CD8-positive, alpha-beta memory T cell (primary cell): Measurements from ENCODE around the gene CFAP68. TPM values are rescaled to one million over a fixed set of nuclear protein-coding genes. Genes with fewer than 3 reads are reported as not detected.
"Not testable (repeated sequence)": the region's sequence is repeated elsewhere in the genome, so short reads cannot be mapped to it uniquely, and the experiment has no call there.

Source experiments
- CTCF ChIA-PET: fragments of 350-600 bp; sonication (Branson Sonifier 250); formaldehyde crosslinking; loops from one replicate; lab custom pipeline; 2021; ENCODE audit warnings: antibody characterized with exemption; lab: Charles Lee
- POLR2A ChIA-PET: fragments of 350-600 bp; sonication (Branson Sonifier 250); formaldehyde crosslinking; loops from one replicate; lab custom pipeline; 2021; ENCODE audit warnings: antibody characterized with exemption; lab: Charles Lee
- DNase-seq, 5 donors: peaks; one replicate each; pipeline versions ENCODE4 v3.0.0 to v3.0.0-alpha.2; 2020 to 2022; ENCODE audit warnings: mixed read lengths in 1 of 5
- H3K27ac ChIP-seq: one replicate; pipeline ENCODE4 v1.7.0; 2013; ENCODE audit warnings: low read depth, mild to moderate bottlenecking, low read length, moderate library complexity
- H3K27me3 ChIP-seq: 2 replicates; pipeline ENCODE4 v1.7.0; 2013; ENCODE audit warnings: low read length, mild to moderate bottlenecking; ENCODE audit not compliant: insufficient read depth, poor library complexity, severe bottlenecking
- H3K36me3 ChIP-seq: 2 replicates; pipeline ENCODE4 v1.7.0; 2013; ENCODE audit warnings: mild to moderate bottlenecking, low read length, moderate library complexity; ENCODE audit not compliant: insufficient read depth
- H3K4me1 ChIP-seq: 2 replicates; pipeline ENCODE4 v1.7.0; 2013; ENCODE audit warnings: mild to moderate bottlenecking, low read length, moderate library complexity; ENCODE audit not compliant: insufficient read depth
- H3K4me3 ChIP-seq: 2 replicates; pipeline ENCODE4 v1.7.0; 2013; ENCODE audit warnings: mild to moderate bottlenecking, low read length
- H3K9me3 ChIP-seq: 2 replicates; pipeline ENCODE4 v1.7.0; 2013; ENCODE audit warnings: mild to moderate bottlenecking, low read length
- H3K27ac Mint-ChIP-seq, 8 donors: one replicate each; pipeline ENCODE4 v1.8.0; 2020 to 2021; ENCODE audit warnings: mixed read lengths in 8 of 8, mild to moderate bottlenecking in 6 of 8, inconsistent platforms in 3 of 8, moderate library complexity in 3 of 8
- H3K27me3 Mint-ChIP-seq, 2 donors: one replicate each; pipeline ENCODE4 v1.8.0; 2020 to 2021; ENCODE audit warnings: mixed read lengths in 2 of 2, mild to moderate bottlenecking in 1 of 2, moderate library complexity in 1 of 2
- H3K36me3 Mint-ChIP-seq, 3 donors: one replicate each; pipeline ENCODE4 v1.8.0; 2020 to 2021; ENCODE audit warnings: mixed read lengths in 3 of 3, inconsistent platforms in 1 of 3, mild to moderate bottlenecking in 1 of 3
- H3K4me1 Mint-ChIP-seq, 3 donors: one replicate each; pipeline ENCODE4 v1.8.0; 2020 to 2021; ENCODE audit warnings: mixed read lengths in 3 of 3, inconsistent platforms in 1 of 3, mild to moderate bottlenecking in 1 of 3
- H3K4me3 Mint-ChIP-seq, 7 donors: one replicate each; pipeline ENCODE4 v1.8.0; 2020 to 2021; ENCODE audit warnings: mixed read lengths in 7 of 7, mild to moderate bottlenecking in 6 of 7, moderate library complexity in 4 of 7, inconsistent platforms in 2 of 7
- H3K9me3 Mint-ChIP-seq, 5 donors: one replicate each; pipeline ENCODE4 v1.8.0; 2020 to 2022; ENCODE audit warnings: mixed read lengths in 5 of 5, mild to moderate bottlenecking in 3 of 5, moderate library complexity in 2 of 5, inconsistent platforms in 1 of 5
- polyA plus RNA-seq: library from polyadenylated mRNA; unstranded; fragments of 300-500 nt; fragmentation: Illumina TruSeq; gene quantifications from one replicate; pipeline ENCODE4 v1.2.3, GENCODE V29; 2021
- total RNA-seq, 2 experiments: library from RNA; stranded (reverse); gene quantifications; one replicate each; pipeline ENCODE4 v1.2.3, GENCODE V29; 2021

Gene CFAP68
- total and polyA plus RNA-seq, 3 experiments from 2014 or later, result 24.7 to 44.3 (median 36.7) TPM

DNA sequence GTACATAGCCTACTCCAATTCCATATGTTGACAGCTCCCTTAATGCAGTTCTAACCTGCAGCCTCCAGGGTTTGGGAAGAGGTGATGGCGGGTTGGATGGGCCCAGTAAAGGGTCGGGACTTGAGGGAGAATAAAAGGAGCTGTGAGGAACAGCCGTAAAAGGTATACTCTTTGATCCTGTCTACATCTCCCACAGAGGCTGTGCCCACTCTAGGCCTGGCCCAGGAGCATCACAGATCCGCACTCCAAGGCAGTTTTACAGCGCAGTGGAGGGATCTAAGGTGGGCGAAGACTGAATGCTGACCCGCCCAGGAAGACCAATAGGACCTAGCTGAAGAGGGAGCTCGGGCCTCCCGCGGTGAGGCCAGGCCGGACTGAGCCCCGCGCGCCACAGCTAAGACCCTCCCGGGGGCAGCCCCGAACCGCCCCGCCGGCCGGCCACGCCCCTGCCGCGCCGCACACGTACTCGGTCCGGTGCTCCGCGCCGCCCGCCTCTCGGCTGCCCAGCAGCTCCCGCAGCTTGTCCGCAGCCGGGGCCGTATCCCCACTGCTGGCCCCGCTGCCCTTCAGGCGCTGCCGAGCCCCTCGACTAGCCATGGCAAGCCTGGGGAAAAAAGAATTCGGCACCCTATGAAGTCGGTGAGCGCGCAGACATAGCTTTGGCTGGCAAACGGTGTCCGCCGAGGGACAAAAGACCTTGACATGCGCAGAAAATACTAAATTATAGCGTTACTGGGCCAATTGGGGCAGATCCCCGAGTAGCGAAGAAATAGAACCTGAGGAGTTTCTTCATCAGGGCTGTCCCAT lies 8.3 kb upstream of the CFAP68 start, which contains the start of gene ALG9:
TSS of gene ALG9 (minus strand) at position 696 of the 807 bp plus-strand sequence. CDS start at position 597, 99 bp downstream.
- peaks cover 4 to 51% (median 12%) of the 10 kb centered on the region in 3 donors for H3K36me3 Mint-ChIP-seq
- Histone ChIP-seq H3K27me3 (no peaks in the 10 kb centered on the region), H3K36me3 (peaks cover 14% of the 10 kb centered on the region), H3K9me3 (no peaks in the 10 kb centered on the region), H3K4me3 (peak within 1 kb of the TSS; percentile 81), H3K4me1 (peaks cover 21% of the 10 kb centered on the region), H3K27ac (peak within 1 kb of the TSS; percentile 88)
- DNase-seq, result peak; percentile 82 to 92 (median 85)
- H3K27ac Mint-ChIP-seq, result peak within 1 kb of the TSS; percentile 90 to 98 (median 97)
- H3K4me3 Mint-ChIP-seq, result peak within 1 kb of the TSS; percentile 93 to 96 (median 94)
- POLR2A ChIA-PET, result interaction anchor here (0.6 to 2.1 kb wide), 6 partner anchors 9 to 1470 kb away, joined by 3 to 17 read pairs (median 5); partner anchors contain the start of genes CFAP68, PPP2R1B, SDHD and TIMM8B
- H3K9me3 Mint-ChIP-seq, result no peaks in the 10 kb centered on the region
- peaks cover 0 to 2% of the 10 kb centered on the region in 2 donors for H3K27me3 Mint-ChIP-seq
- H3K4me1 Mint-ChIP-seq, result peaks cover 22 to 47% (median 43%) of the 10 kb centered on the region in 3 donors
- CTCF ChIA-PET, result interaction anchor here (0.6 to 3.3 kb wide), 9 partner anchors 9 to 261 kb away, joined by 3 to 11 read pairs (median 3); partner anchors contain the start of gene CFAP68

DNA sequence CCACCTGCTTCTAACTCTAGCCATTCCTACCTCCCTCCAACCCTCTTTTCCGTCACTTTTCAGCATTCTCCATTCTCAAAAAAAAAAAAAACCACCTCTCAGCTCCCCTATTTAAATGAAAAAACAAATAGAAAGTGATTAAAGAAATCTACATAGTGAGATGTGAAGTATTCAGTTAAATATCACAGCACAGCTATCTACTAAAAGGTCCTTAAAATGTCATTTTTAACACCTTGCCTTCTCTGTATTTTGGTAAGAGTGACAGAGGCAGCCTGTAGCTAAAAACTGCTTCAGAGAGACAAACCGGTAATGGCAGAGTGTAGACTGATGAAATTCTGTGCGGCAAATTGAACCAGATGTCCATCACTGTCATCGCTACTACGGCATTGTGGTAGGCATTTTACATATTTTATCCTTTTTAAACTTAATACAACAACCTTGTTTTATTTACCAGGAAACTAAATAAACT lies 7.6 kb upstream of the CFAP68 start:
- peak overlapping the region; percentile 81 for H3K4me3 ChIP-seq
- ChIA-PET CTCF (interaction anchor here (1.1 to 3.3 kb wide), 6 partner anchors 8 to 65 kb away, joined by 3 to 11 read pairs (median 5); partner anchors contain the start of gene CFAP68), POLR2A (interaction anchor here (0.6 to 2.1 kb wide), 6 partner anchors 8 to 1469 kb away, joined by 3 to 17 read pairs (median 5); partner anchors contain the start of genes CFAP68 and PPP2R1B)
- no peak for DNase-seq
- H3K9me3 ChIP-seq, result no peaks in the 10 kb centered on the region
- peak overlapping the region; percentile 88 for H3K27ac ChIP-seq
- H3K4me1 Mint-ChIP-seq, result peaks cover 22 to 42% (median 39%) of the 10 kb centered on the region in 3 donors
- H3K27me3 Mint-ChIP-seq, result peaks cover 0 to 2% of the 10 kb centered on the region in 2 donors
- H3K36me3 ChIP-seq, result peaks cover 8% of the 10 kb centered on the region
- H3K27me3 ChIP-seq, result no peaks in the 10 kb centered on the region
- peak overlapping the region; percentile 90 to 97 (median 96) for H3K27ac Mint-ChIP-seq
- H3K36me3 Mint-ChIP-seq, result peaks cover 0 to 46% (median 9%) of the 10 kb centered on the region in 3 donors
- peaks cover 21% of the 10 kb centered on the region for H3K4me1 ChIP-seq
- H3K9me3 Mint-ChIP-seq, result no peaks in the 10 kb centered on the region
- peak overlapping the region; percentile 93 to 96 (median 94) for H3K4me3 Mint-ChIP-seq

DNA sequence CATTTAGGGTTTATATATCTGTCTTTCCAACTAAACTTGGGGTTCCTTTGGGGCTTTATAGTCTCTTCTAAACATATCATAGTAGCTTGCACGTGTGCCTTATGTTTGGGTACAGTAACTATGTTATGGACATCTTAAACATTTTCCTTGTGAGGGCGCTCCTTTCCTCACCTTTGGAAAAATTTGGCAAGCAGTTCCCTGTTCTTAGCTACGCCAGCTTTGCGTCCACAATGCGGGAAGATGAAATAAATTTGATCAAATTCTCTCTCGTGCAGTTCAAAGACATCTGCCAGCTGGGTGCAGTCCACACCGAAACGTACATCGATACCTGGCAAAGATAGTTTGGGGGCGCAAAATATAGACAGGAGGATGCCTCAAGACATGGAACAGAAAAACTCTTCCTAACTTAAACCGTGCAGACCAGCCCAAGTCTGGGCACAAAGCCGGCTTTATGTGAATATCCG lies 924 bp upstream of the CFAP68 start:
- Mint-ChIP-seq H3K4me1 (peaks cover 15 to 34% (median 17%) of the 10 kb centered on the region in 3 donors), H3K27ac (peak overlapping the region; percentile 95 to 100 (median 100)), H3K27me3 (no peaks in the 10 kb centered on the region), H3K9me3 (no peaks in the 10 kb centered on the region), H3K4me3 (peak overlapping the region; percentile 88 to 98 (median 94)), H3K36me3 (peaks cover 4 to 44% (median 11%) of the 10 kb centered on the region in 3 donors)
- H3K4me3 ChIP-seq, result peak overlapping the region; percentile 84
- H3K27ac ChIP-seq, result peak overlapping the region; percentile 100
- no peaks in the 10 kb centered on the region for H3K36me3 ChIP-seq
- H3K27me3 ChIP-seq, result no peaks in the 10 kb centered on the region
- DNase-seq, result no peak
- ChIA-PET POLR2A (interaction anchor here (1.1 kb wide), 1 partner anchor 48 kb away, joined by 8 read pairs; no protein-coding TSS in a partner anchor), CTCF (interaction anchor here (0.7 to 1.9 kb wide), 7 partner anchors 15 to 208 kb away, joined by 3 to 8 read pairs (median 3); partner anchors contain the start of genes SDHD and TIMM8B)
- H3K4me1 ChIP-seq, result peaks cover 18% of the 10 kb centered on the region
- H3K9me3 ChIP-seq, result no peaks in the 10 kb centered on the region

DNA sequence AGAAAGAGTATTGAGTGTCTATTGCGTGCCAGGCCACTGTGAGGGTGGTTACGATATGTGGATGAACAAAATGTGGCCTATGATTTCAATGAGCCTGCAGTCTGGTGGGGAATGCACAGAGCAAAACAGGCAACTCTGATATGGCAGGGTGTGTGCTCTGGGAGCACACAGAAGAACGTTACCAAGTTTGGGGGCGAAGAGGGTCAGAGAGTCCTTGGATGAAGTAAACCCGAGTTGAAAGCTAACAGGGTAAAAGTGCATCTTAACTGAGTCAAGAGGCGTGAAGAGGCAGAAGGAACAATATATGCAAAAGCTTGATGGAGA lies 258 bp downstream of the CFAP68 start:
- POLR2A ChIA-PET, result interaction anchor here (1.4 to 1.5 kb wide), 2 partner anchors 8 to 47 kb away, joined by 7 to 11 read pairs; partner anchors contain the start of gene ALG9

DNA sequence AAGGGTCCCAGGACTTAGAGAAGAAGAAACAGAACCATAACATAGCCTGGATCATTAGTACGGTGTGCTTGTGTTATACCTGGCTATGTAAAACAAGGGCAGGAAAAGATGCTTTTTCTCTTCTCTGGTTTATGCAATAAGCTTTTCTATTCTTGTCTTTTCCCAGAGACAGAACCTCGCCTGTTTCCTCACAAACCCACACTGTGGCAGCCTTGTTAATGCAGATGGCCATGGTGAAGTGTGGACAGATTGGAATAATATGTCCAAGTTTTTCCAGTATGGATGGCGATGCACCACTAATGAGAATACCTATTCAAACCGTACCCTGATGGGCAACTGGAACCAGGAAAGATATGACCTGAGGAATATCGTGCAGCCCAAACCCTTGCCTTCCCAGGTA lies 2.9 kb downstream of the CFAP68 start:
- POLR2A ChIA-PET, result interaction anchor here (1.4 kb wide), 2 partner anchors 11 to 45 kb away, joined by 3 to 5 read pairs; partner anchors contain the start of gene ALG9
- peaks cover 15 to 28% (median 17%) of the 10 kb centered on the region in 3 donors for H3K4me1 Mint-ChIP-seq
- peaks cover 18% of the 10 kb centered on the region for H3K4me1 ChIP-seq
- H3K27ac ChIP-seq, result no peak overlapping the region
- no peaks in the 10 kb centered on the region for H3K27me3 Mint-ChIP-seq
- H3K4me3 ChIP-seq, result no peak overlapping the region
- no peaks in the 10 kb centered on the region for H3K9me3 ChIP-seq
- no peak for DNase-seq
- no peaks in the 10 kb centered on the region for H3K9me3 Mint-ChIP-seq
- H3K4me3 Mint-ChIP-seq, result no peak overlapping the region
- no peaks in the 10 kb centered on the region for H3K27me3 ChIP-seq
- CTCF ChIA-PET, result interaction anchor here (0.6 to 1.8 kb wide), 4 partner anchors 17 to 100 kb away, joined by 3 to 7 read pairs (median 4); no protein-coding TSS in a partner anchor
- H3K36me3 ChIP-seq, result no peaks in the 10 kb centered on the region
- H3K27ac Mint-ChIP-seq, result no peak overlapping the region
- H3K36me3 Mint-ChIP-seq, result peaks cover 7 to 30% (median 8%) of the 10 kb centered on the region in 3 donors

More for the DNA sequence above, 258 bp downstream of the CFAP68 start:
- Mint-ChIP-seq H3K4me1 (peaks cover 15 to 34% (median 17%) of the 10 kb centered on the region in 3 donors), H3K27ac (peak overlapping the region; percentile 95 to 100 (median 100)), H3K36me3 (peaks cover 7 to 49% (median 11%) of the 10 kb centered on the region in 3 donors), H3K9me3 (no peaks in the 10 kb centered on the region), H3K27me3 (no peaks in the 10 kb centered on the region), H3K4me3 (peak overlapping the region; percentile 88 to 98 (median 94))
- no peak for DNase-seq
- H3K27me3 ChIP-seq, result no peaks in the 10 kb centered on the region
- H3K9me3 ChIP-seq, result no peaks in the 10 kb centered on the region
- no peaks in the 10 kb centered on the region for H3K36me3 ChIP-seq
- peaks cover 18% of the 10 kb centered on the region for H3K4me1 ChIP-seq
- CTCF ChIA-PET, result interaction anchor here (1.6 kb wide), 1 partner anchor 9 kb away, joined by 5 read pairs; the partner anchor contains the start of gene ALG9
- H3K4me3 ChIP-seq, result peak overlapping the region; percentile 84
- peak overlapping the region; percentile 100 for H3K27ac ChIP-seq

DNA sequence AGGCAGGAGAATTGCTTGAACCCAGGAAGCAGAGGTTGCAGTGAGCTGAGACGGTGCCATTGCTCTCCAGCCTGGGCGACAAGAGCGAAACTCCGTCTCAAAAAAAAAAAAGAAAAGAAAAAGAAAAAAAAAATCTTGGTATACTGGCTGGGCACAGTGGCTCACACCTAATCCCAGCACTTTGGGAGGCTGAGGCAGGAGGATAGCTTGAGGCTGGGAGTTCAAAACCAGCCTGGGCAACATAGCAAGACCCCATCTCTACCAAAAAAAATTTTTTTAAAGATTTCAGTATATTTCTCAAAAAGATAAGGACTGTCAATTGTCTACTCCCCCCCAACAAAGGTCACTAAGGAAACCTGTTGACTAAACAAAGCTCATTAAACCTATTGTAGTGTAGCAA lies 5.7 kb downstream of the CFAP68 start:
- H3K27me3 Mint-ChIP-seq, H3K27ac Mint-ChIP-seq: not testable (repeated sequence)

DNA sequence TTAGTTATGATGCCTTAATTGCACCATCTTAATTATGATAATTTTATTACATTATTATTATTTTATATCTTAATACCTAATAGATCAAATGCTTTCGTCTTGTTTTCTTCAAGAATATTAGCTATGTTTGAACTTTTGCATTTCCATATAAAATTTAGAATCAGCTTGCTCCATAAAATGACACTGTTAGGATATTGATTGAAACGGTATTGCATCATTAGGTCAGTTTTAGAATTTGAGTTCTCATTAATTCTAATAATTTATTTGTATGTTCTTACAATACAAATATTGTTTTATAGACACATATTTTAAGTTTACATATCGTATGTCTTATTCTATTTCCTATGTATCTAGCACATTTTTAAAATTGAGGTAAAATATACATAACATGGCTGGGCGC lies 6.7 kb downstream of the CFAP68 start:
- Mint-ChIP-seq H3K27ac (no peak overlapping the region), H3K9me3 (no peaks in the 10 kb centered on the region), H3K36me3 (peaks cover 3 to 17% (median 8%) of the 10 kb centered on the region in 3 donors), H3K4me3 (no peak overlapping the region), H3K27me3 (no peaks in the 10 kb centered on the region), H3K4me1 (no peaks in the 10 kb centered on the region)
- no peaks in the 10 kb centered on the region for H3K36me3 ChIP-seq
- no peak for DNase-seq
- POLR2A ChIA-PET, result no interaction called here
- H3K27me3 ChIP-seq, result no peaks in the 10 kb centered on the region
- H3K27ac ChIP-seq, result no peak overlapping the region
- CTCF ChIA-PET, result no interaction called here
- H3K4me1 ChIP-seq, result no peaks in the 10 kb centered on the region
- no peak overlapping the region for H3K4me3 ChIP-seq
- H3K9me3 ChIP-seq, result no peaks in the 10 kb centered on the region

More for the DNA sequence above, 5.7 kb downstream of the CFAP68 start:
- H3K4me3 ChIP-seq, CTCF ChIA-PET, DNase-seq, H3K9me3 ChIP-seq, H3K4me3 Mint-ChIP-seq, H3K4me1 ChIP-seq, H3K9me3 Mint-ChIP-seq, H3K4me1 Mint-ChIP-seq, H3K27me3 ChIP-seq, POLR2A ChIA-PET, H3K36me3 ChIP-seq, H3K27ac ChIP-seq: not testable (repeated sequence)
- peaks cover 3 to 17% (median 8%) of the 10 kb centered on the region in 3 donors for H3K36me3 Mint-ChIP-seq
